Muscle of back (tissue), 11 donors: ENCODE results near the gene TEKT4. TPM values are rescaled to one million over a fixed set of nuclear protein-coding genes. Genes with fewer than 3 reads are reported as not detected.
A peak's percentile ranks its signal among the peaks of the same experiment; 100 is the strongest.
"Not testable (repeated sequence)": the region's sequence is repeated elsewhere in the genome, so short reads cannot be mapped to it uniquely, and the experiment has no call there.

Experiments
- DNase-seq, 3 donors: peaks; one replicate each; pipeline versions ENCODE4 v3.0.0 to v3.0.0-alpha.2; 2013
- polyA plus RNA-seq, 10 donors: library from polyadenylated mRNA; unstranded; fragments of 120-200 nt; gene quantifications; one replicate each; pipeline ENCODE4 v1.2.1, GENCODE V29; 2013; ENCODE audit not compliant: insufficient read length in 10 of 10

The TEKT4 gene
- polyA plus RNA-seq, 10 donors = 0.13 TPM; not detected in 9

GRCh38 chr2:94875820-94876522 is 4.7 kb downstream of the TEKT4 start:
- DNase-seq = no peak

- no peak for DNase-seq
Measured at GRCh38 chr2:94876523-94876863, 5.3 kb downstream of the TEKT4 start.

- DNase-seq = no peak
Measured at GRCh38 chr2:94877129-94877528, 5.9 kb downstream of the TEKT4 start.

GRCh38 chr2:94878575-94878974 is 7.3 kb downstream of the TEKT4 start:
- not testable (repeated sequence) for DNase-seq

- no peak for DNase-seq
Measured at GRCh38 chr2:94879314-94879981, 8.2 kb downstream of the TEKT4 start.

- DNase-seq = no peak
Measured at GRCh38 chr2:94879982-94880377, 8.8 kb downstream of the TEKT4 start.

GRCh38 chr2:94880507-94880906 is 9.3 kb downstream of the TEKT4 start:
- no peak for DNase-seq

GRCh38 chr2:94881070-94881469 is 9.8 kb downstream of the TEKT4 start:
- no peak for DNase-seq

GRCh38 chr2:94890234-94890633 is 19.0 kb downstream of the TEKT4 start:
- no peak for DNase-seq

GRCh38 chr2:94895273-94895672 is 24.0 kb downstream of the TEKT4 start:
- DNase-seq = not testable (repeated sequence)

GRCh38 chr2:94906976-94907375 is 35.7 kb downstream of the TEKT4 start:
- DNase-seq = not testable (repeated sequence)

- DNase-seq = no peak
Measured at GRCh38 chr2:94923196-94923595, 52.0 kb downstream of the TEKT4 start.

GRCh38 chr2:94924999-94925398 is 53.8 kb downstream of the TEKT4 start:
- peak in 1 of 3 donors; percentile 1 for DNase-seq

Other genes starting within 250 kb of the TEKT4 start
- 1 to 10 TPM; 2.4 to 8.8 (median 3.9) TPM for gene MAL, start 154.3 kb downstream of the TEKT4 start, polyA plus RNA-seq